HepG2 (cell line): ENCODE measurements around the gene SPATS2. TPM values are rescaled to one million over a fixed set of nuclear protein-coding genes. Genes with fewer than 3 reads are reported as not detected.

Source experiments
- ATAC-seq: fragments of 200-7000 bp; cut with Tn5 transposase; 3 replicates; pipeline ENCODE4 v1.9.1; 2020; ENCODE audit warnings: mild to moderate bottlenecking, moderate library complexity
- BruUV-seq: library from RNA; stranded (reverse); fragments of 400-500 nt; replicated peaks from 2 replicates; lab custom pipeline; 2021; lab: Mats Ljungman, UMichigan
- CTCF ChIA-PET: fragments of 300-600 bp; formaldehyde crosslinking; extraction: SDS; loops from one replicate; lab custom pipeline; 2021; ENCODE audit warnings: low total read pairs, inconsistent platforms, low intra/inter-chr PET ratio; lab: Yijun Ruan, JAX
- POLR2A ChIA-PET: fragments of 350-600 bp; sonication (Branson Sonifier 250); formaldehyde crosslinking; loops from one replicate; lab custom pipeline; 2020; ENCODE audit warnings: antibody characterized with exemption, inconsistent platforms; lab: Yijun Ruan, JAX
- DNase-seq: peaks from one replicate; pipeline ENCODE4 v3.0.0-alpha.2; 2015; ENCODE audit warnings: low spot score
- FAIRE-seq: peaks from 3 replicates; lab custom pipeline; 2011; peaks lifted over from hg19 to GRCh38; lab: Jason Lieb, UNC
- H2AFZ ChIP-seq: one replicate; pipeline ENCODE4 v1.6.1; 2011; ENCODE audit warnings: low read length, inconsistent platforms
- H3K27ac ChIP-seq: fragments of 300-600 bp; 3 replicates; pipeline ENCODE4 v1.8.0; 2011; ENCODE audit warnings: mixed run types, mild to moderate bottlenecking, mixed read lengths, low read length, inconsistent platforms; ENCODE audit not compliant: insufficient read depth; ENCODE audit errors: extremely low read length
- H3K27me3 ChIP-seq, 2 experiments: fragments of 200-600 bp in 1 of 2; 2 replicates in 1 of 2; 3 replicates in 1 of 2; pipeline versions ENCODE4 v1.6.0 to v1.8.0; 2011; ENCODE audit warnings: low read length in 2 of 2, mild to moderate bottlenecking in 2 of 2, moderate library complexity in 2 of 2, inconsistent platforms in 1 of 2; ENCODE audit not compliant: insufficient read depth in 2 of 2, control insufficient read depth in 1 of 2
- H3K36me3 ChIP-seq, 2 experiments: fragments of 200-600 bp in 1 of 2; replicated peaks in 1 of 2; 2 replicates in 1 of 2; 3 replicates in 1 of 2; pipeline versions ENCODE4 v1.5.1 to v1.8.0; 2011; ENCODE audit warnings: low read length in 2 of 2, inconsistent platforms in 1 of 2; ENCODE audit not compliant: insufficient read depth in 2 of 2, control insufficient read depth in 1 of 2
- H3K4me1 ChIP-seq: 2 replicates; pipeline ENCODE4 v1.5.1; 2012; ENCODE audit warnings: low read length, inconsistent platforms; ENCODE audit not compliant: insufficient read depth
- H3K4me2 ChIP-seq: 2 replicates; pipeline ENCODE4 v1.6.0; 2011; ENCODE audit warnings: low read depth, low read length, inconsistent platforms
- H3K4me3 ChIP-seq, 3 experiments: fragments of 200-600 bp in 1 of 3; sonication (generic), shearing (Covaris generic) in 1 of 3; replicated peaks in 1 of 3; 2 replicates each; pipeline ENCODE4 v1.5.1; 2011 to 2016; ENCODE audit warnings: low read length in 3 of 3, inconsistent platforms in 2 of 3, low read depth in 2 of 3, mild to moderate bottlenecking in 2 of 3, control low read depth in 1 of 3, mixed read lengths in 1 of 3; ENCODE audit not compliant: insufficient read depth in 1 of 3
- H3K79me2 ChIP-seq: one replicate; pipeline ENCODE4 v1.6.1; 2011; ENCODE audit warnings: low read length, inconsistent platforms; ENCODE audit not compliant: insufficient read depth
- H3K9ac ChIP-seq: 2 replicates; pipeline ENCODE4 v1.6.0; 2011; ENCODE audit warnings: mild to moderate bottlenecking, low read depth, low read length, inconsistent platforms; ENCODE audit not compliant: insufficient read depth
- H3K9me3 ChIP-seq: 2 replicates; pipeline ENCODE4 v1.5.1; 2012; ENCODE audit warnings: mild to moderate bottlenecking, low read length
- H4K20me1 ChIP-seq: 2 replicates; pipeline ENCODE4 v1.6.0; 2011; ENCODE audit warnings: inconsistent platforms, mild to moderate bottlenecking, low read length, moderate library complexity; ENCODE audit not compliant: insufficient read depth
- CEBPB ChIP-seq: IDR thresholded peaks from 2 replicates; pipeline ENCODE4 v1.6.1; 2011; ENCODE audit warnings: low read depth, low read length, improper control_type of control experiment, borderline replicate concordance
- CHD4 ChIP-seq: fragments of 200-600 bp; sonication (generic); IDR thresholded peaks from 2 replicates; pipeline ENCODE4 v1.7.0; 2017; ENCODE audit warnings: mild to moderate bottlenecking, low read length, borderline replicate concordance
- ELF4 ChIP-seq: sonication (generic); formaldehyde crosslinking; IDR thresholded peaks from 2 replicates; pipeline ENCODE4 v1.5.0; 2020; ENCODE audit warnings: missing genetic modification reagents, mild to moderate bottlenecking, moderate library complexity, borderline replicate concordance
- ZIK1 ChIP-seq: sonication (generic); formaldehyde crosslinking; IDR thresholded peaks from 2 replicates; pipeline ENCODE4 v1.5.0; 2020; ENCODE audit warnings: mild to moderate bottlenecking, low read depth, missing genetic modification reagents, borderline replicate concordance
- ZNF530 ChIP-seq: sonication (generic); formaldehyde crosslinking; IDR thresholded peaks from 2 replicates; pipeline ENCODE4 v1.5.0; 2020; ENCODE audit warnings: low read depth, mild to moderate bottlenecking, missing genetic modification reagents
- WGBS: methylation state at CpG from one replicate; pipeline ENCODE4 v1.1.6; 2017; ENCODE audit warnings: low lambda C conversion rate; 5-methylcytosine and 5-hydroxymethylcytosine counted together
- in situ Hi-C: cut with HindIII; loops from 2 replicates; pipeline ENCODE4 v1.10.0; 2017; ENCODE audit warnings: low pct_unique_long_range_greater_than_20kb; ENCODE audit not compliant: extremely low pct_ligation_motif_present
- intact Hi-C: fragments of 100-400 bp; cut with micrococcal nuclease; formaldehyde crosslinking; loops from one replicate; pipeline ENCODE4 v1.10.0; 2022; ENCODE audit not compliant: unreplicated experiment
- polyA plus RNA-seq, 8 experiments: library from polyadenylated mRNA; depleted of rRNA in 3 of 8; stranded (reverse) in 7 of 8; unstranded in 1 of 8; fragments of >200 nt; fragmentation: Illumina TruSeq in 4 of 8; extraction: Trizol in 4 of 8; gene quantifications; 2 replicates each; pipeline versions ENCODE4 v1.2.1 to v1.2.3, GENCODE V29; 2011 to 2016; ENCODE audit warnings: low read depth in 4 of 8, missing spikeins in 1 of 8, mixed read lengths in 1 of 8; ENCODE audit not compliant: insufficient read depth in 1 of 8
- total RNA-seq, 5 experiments: library from RNA; depleted of rRNA; stranded (reverse); fragments of >200 nt; fragmentation: Illumina TruSeq; extraction: Trizol; gene quantifications; 2 replicates each; pipeline ENCODE4 v1.2.3, GENCODE V29; 2016; ENCODE audit warnings: low read depth in 1 of 5

SPATS2 gene
- total and polyA plus RNA-seq, 2 of the 13 experiments (the other 11 are each of a cell fraction or from before 2014, with no cell fraction given) = 19.3 to 28.1 TPM

GRCh38 chr12:49487605-49488004, 120.3 kb downstream of the SPATS2 start:
- Histone ChIP-seq H3K4me1 (peaks cover 9% of the 10 kb centered on the region), H3K27me3 (no peaks in the 10 kb centered on the region), H3K9ac (no peak overlapping the region), H2AFZ (no peak overlapping the region), H3K4me2 (no peak overlapping the region), H4K20me1 (0 out of 2 replicates have a peak, but pooled peaks cover 5% of the 10 kb centered on the region), H3K79me2 (no peaks in the 10 kb centered on the region), H3K36me3 (peaks cover 0 to 34% of the 10 kb centered on the region in 2 experiments; a peak in 3 of 5 replicates), H3K27ac (no peak overlapping the region), H3K4me3 (no peak overlapping the region), H3K9me3 (no peaks in the 10 kb centered on the region)
- ATAC-seq (no peak), FAIRE-seq (no peak), DNase-seq (no peak)
- TF ChIP-seq ELF4 (CRISPR knock-in tag) = no peak
- TF ChIP-seq CEBPB = no peak
- no peak for TF ChIP-seq ZNF530 (CRISPR knock-in tag)
- intact Hi-C loops (no loop called here), in situ Hi-C loops (no loop called here)
- ChIA-PET CTCF (no interaction called here), POLR2A (no interaction called here)
- WGBS = 95% methylated on average over 2 of the region's 2 CpGs
- no TSS peak for BruUV-seq

- ChIA-PET POLR2A (no interaction called here), CTCF (no interaction called here)
- H3K9ac ChIP-seq = no peak overlapping the region
- no peaks in the 10 kb centered on the region for H3K79me2 ChIP-seq
- TF ChIP-seq ZIK1 (CRISPR knock-in tag) (no peak), CHD4 (no peak)
- no peaks in the 10 kb centered on the region for H3K27me3 ChIP-seq
- FAIRE-seq (no peak), DNase-seq (no peak), ATAC-seq (no peak)
- H3K4me2 ChIP-seq = no peak overlapping the region
- no peak overlapping the region for H3K27ac ChIP-seq
- in situ Hi-C loops (no loop called here), intact Hi-C loops (no loop called here)
- peaks cover 0 to 32% of the 10 kb centered on the region in 2 experiments; a peak in 3 of 5 replicates for H3K36me3 ChIP-seq
- H3K9me3 ChIP-seq = no peaks in the 10 kb centered on the region
- H2AFZ ChIP-seq = no peak overlapping the region
- H3K4me1 ChIP-seq = no peaks in the 10 kb centered on the region
- no peak overlapping the region for H3K4me3 ChIP-seq
- no peaks in the 10 kb centered on the region for H4K20me1 ChIP-seq
- BruUV-seq = no TSS peak
- 95% methylated on average over 3 of the region's 3 CpGs for WGBS
Measured at GRCh38 chr12:49489154-49489553, 121.9 kb downstream of the SPATS2 start.
